ENCODE measurements around the gene PPME1.

Gene PPME1

DNA sequence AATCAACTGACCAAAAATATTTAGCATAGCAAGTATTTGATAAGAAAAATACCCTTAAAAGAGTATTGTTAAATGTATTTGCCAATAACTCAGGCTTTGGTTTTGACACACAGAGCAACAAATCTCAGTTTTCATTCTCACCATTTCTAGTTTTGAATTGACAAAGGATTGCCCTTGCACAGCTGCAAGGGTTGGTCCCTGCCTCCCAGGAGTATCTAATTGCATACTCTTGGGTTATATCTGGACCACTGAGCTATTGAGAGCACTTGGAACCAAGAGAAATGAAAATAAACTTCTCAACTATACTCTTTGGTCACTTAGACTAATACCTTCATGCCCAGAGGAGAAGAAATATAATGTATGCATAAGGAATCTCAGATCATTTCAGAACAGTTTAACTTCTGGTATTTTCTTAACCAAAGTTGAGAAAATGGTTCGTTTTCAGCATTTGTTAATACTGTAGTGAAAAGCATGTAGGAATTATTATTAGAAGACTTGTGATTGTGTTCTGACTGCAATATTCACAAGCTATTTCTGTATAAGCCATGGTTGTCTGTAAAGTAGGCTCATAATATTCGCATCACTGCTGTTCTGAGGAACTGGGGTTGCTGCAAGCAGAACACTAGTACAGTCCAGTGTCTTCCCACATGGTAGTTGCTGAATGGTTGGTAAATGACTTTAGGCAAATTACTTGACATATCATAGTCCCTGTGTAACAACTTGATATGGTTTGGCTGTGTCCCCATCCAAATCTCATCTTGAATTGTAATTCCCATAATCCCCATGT, 8.2 kb upstream of the PPME1 start:
- no peak for DNase-seq

DNA sequence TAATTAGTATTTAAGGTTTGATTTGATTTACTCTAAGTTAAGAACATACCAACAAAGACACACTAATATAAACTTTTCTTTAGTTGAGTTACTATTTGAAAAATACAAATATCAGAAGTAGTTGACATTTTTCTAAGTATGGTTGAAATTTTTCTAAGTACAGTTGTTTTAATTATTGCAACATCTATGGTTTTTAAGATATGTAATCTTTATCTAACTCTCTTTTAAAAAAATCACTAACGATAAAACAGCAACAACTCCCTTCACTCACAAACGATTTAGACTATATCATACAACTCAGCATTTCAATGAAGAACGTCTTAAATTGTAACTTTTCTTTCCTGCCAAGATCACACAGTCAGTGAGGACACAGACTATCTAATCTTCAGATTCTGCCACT, 2.3 kb upstream of the PPME1 start:
- DNase-seq = no peak

DNA sequence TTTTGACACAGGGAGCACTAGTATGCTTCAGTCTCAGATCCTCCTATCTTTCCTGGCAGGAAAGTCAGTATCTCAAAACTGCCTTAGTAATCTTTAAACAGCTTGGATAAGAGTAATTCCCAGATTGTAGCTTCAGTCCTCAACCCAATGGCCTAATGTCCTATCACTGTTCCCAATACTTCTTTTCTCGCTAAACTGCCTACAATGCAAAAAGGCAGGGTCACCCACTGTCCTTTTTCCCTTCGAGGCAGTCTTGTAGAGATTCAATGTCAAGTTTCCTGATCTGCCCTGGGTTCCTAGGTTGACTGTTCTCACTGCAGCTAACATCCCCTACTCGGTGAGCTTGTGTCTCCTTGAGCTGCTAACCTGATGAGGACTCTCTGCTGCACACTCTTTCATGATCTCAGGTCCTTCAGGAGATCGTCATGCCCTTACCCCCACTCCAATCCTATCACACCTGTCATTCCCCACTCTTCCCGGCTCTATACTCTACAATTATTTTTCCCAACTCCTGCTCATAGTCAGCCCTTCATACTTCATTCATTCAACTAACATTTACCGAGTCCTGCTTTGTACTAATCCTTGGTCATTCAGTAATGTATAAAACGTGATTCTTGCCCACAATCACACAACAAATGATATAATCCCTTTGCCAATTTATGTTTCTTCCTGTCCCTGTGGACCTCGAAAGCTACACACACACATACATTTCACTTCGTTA, 1.2 kb upstream of the PPME1 start:
- no peak for DNase-seq

DNA sequence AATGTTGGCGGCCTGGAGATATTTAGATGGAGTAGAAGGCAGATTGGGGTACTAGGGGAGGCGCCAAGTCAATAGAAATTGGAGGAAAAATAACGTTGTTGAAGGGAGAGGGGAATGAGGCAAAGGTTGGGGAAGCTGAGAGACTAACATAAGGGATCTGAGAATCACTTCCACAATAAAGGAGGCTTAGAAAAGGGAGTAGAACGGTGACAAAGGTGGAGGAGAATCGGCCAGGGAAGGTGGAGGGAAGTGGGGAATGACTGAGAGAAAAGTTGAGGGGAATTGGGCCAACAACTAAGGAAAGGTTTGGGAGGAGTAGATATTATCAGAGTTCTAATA, 510 bp downstream of the PPME1 start:
- no peak for DNase-seq

DNA sequence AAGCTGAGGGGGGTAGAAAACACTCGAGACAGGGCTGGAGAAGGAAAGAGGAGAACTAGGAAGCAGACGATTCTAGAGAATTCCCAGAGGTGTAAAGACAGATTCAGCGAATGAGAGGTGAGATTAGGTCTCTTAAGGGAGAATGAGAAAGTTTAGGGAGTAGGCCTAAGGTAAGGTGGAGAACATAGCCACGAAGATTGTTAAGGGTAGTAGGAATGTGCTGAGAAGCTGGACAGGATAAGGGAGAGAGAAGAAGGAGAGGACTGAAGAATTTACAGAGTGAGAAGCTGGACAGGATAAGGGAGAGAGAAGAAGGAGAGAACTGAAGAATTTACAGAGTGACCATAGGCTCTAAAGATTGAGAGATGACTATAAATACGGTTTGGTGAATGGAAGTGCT, 908 bp downstream of the PPME1 start:
- no peak for DNase-seq

DNA sequence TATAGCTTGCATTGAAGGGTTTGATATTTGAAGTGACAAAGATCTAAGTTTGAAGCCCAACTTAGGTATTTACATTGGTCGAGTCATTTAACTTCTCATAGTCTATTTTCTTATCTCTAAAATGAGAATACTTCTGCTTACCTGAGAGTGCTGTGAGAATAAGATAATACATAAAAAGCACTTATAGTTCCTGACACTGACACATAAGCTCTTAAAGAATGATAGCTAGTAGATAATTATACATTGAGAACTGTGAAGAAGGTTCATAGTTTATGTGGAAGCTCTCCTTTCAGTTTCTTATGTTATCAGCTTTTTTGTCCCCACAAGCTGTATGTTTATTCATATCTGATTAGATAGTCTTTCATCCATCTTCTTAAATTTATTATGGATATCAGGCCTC, 4.8 kb downstream of the PPME1 start:
- no peak for DNase-seq

DNA sequence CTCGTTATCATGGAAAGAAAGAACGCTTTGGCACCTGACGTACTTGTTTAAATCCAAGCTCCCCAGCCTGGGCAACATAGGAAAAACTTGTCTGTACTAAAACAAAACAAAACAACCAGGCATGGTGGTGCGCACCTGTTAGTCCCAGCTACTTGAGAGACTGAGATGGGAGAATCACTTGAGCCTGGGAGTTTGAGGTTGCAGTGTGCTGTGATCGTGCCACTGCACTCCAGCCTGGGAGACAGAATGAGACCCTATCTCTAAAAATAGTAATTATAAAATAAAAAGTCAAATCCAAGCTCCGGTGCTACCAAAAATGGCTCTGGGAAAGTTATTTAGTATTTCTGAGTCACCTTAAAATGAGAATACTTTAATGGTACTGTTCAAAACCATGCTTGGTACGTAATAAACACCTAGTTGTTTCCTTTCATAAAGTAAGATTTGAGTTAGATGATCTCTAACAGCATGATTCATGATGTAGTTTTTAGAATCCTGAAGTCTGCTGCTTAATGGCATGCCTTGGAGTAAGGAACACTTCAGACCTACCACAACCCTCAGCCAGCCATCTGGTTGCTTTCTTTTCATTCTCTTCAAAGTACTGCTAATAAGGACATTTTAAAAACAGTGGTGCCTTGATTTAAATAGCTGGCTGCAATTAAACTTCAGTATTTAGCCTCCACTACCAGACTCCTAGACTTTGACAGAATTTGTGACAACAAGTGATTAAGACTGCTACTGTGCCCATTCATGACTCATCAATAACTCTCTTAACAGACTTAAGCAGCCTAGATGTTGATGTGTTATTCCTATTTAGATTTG, 8.4 kb downstream of the PPME1 start:
- DNase-seq = no peak

DNA sequence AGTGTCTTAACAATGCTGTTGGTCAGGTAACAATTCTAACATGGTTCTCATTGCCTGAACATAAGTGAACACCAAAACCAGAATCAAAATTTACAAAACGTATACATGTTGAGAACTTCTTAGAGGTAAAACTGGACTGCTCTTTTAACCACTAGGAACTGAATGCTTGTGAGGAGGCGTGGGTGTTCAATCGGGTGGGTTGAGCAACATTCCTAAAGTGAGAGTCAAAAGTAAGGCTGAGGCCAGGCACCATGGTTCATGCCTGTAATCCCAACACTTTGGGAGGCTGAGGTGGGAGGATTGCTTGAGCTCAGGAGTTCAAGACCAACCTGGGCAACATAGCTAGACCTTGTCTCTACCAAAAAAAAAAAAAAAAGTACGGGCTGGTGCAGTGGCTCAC, 11.5 kb downstream of the PPME1 start:
- DNase-seq = no peak

DNA sequence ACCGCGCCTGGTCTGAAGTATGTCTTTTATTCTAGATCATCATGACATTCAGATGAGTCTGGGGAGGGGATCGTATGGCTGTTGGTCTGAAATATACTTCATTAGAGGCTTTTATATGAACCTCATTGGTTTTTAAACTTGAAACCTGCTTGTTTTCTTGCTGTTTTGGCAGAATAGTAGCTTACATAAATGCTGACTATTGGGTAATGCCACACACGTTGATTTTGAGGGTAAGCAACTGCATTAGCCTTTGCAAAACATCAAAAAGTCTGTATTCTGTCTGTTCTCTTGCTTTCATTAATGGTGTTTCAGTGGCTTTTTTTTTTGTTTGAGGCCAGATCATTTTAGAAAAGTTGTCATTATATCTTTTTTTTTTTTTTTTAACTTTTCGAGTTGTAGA, 14.2 kb downstream of the PPME1 start:
- DNase-seq = no peak

DNA sequence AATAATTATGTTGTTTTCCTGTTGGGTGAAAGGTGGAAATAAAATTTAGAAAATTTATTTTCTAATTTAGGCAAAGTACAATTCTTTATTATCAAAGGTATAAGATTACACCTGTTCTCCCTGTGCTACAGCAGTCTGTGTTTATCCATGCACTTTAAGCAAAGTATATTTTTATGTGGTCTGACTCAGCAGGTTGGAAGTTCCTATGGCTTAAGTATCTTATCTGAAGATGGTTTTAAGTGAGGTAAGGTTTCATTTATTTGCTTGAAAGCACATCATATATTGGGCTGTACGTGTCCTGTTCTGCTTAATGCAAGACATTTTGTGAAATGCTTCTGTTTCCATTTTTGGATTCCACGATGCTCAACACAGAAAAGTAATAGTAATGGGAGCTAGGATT, 14.6 kb downstream of the PPME1 start:
- DNase-seq = no peak

DNA sequence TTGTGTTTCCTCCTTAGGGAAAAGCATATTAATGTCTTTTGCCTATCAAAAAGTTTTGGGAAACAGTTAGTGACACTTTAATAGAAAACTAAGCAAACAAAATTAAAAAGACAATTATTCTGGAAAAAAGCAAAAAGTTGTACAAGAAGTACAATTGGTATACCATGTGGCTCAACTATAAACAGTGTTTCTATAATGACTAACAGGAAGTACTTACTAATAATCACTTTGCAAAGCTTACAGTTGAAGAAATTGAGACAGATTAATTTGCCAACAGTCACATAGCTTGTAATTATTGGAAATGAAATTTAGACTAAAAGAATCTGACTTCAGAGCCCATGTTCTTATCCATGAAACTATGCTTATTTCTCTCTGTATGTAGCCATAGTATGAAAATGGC, 24.7 kb downstream of the PPME1 start:
- DNase-seq = no peak

DNA sequence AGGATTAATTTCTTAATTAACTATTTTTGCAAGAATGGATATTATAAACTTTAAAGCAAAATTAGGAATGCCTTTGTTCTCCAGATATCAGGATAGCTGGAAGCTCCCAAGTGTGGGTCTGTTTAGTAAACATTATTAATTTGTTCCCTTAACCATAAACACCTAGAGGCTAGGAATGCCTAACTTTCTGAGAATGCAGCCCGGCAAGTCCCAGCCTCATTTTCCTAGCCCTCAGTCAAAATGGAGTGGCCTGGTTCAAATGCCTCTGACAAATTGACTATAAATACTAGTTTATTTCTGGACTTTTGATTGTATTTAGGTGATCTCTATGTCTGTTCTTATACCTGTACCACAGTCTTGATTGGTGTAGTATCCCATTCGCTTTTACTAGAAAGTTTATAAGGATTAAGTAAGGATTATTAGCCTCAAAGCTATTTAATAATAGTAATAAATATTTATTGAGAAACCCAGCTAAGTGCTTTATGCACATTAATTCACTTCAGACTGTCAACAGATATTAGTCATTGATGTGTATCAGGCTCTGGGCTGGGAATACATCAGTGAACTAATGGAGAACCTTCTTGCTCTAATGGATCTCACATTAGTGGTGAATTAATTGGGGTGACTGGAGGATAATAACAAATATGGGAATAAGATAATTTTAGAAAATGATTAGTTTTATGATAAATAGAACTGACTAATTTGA, 25.8 kb downstream of the PPME1 start:
- DNase-seq = no peak

DNA sequence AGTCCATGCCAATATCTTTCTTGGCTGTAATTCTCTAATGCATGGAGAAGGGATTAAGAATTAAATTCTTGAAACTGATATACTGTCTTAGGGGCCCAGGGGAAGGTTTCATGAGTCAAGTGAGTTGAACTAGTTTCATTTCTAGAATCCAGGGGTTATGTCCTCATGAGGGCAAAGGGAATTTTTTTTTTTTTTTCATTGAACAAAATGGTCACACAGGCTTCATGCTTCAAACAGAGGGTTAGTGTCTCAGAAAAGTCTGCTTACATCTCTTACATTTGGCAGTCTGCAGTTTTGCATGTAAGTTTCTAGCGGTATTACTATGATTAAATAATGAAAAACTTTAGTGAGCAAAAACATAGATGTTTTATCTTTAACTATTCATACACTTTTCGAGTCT, 32.9 kb downstream of the PPME1 start:
- no peak for DNase-seq

DNA sequence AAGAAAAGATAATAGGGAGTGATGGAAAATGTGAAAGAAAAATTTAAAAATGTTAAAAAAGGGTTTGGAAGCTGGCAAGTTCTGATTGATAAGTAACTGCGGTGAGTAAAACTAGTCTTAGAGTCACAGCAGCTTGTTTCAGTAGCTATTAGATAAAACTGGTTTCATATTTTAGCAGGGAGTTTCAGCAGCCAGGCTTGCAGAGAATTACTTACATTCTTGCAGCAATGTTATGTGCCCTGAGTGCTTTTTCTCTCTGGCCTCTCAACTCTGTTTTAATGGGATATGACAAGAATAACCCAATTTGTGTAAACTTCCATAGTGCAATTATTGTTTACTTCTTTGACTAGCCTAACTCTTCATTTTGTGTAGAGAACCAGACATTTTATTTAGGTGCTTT, 33.6 kb downstream of the PPME1 start:
- DNase-seq = no peak

DNA sequence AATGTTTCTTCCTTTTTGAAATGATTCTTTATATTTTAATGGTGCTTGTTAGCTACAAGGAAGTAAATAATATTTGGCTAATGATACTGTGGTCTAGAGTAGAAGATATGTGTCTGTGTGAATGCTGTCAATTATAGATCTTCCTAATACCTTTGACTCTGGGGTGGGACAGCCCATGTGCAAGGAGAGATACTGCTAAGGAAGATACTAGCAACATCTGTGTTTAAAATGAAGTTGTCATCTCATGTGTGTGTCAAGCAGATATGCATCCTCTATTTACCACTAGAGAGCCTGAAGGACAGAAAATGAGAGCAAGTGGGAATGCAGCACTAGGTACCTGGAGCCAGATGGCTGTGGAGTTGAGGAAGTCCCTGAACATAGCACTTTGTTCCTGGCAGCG, 34.1 kb downstream of the PPME1 start:
- DNase-seq = no peak

DNA sequence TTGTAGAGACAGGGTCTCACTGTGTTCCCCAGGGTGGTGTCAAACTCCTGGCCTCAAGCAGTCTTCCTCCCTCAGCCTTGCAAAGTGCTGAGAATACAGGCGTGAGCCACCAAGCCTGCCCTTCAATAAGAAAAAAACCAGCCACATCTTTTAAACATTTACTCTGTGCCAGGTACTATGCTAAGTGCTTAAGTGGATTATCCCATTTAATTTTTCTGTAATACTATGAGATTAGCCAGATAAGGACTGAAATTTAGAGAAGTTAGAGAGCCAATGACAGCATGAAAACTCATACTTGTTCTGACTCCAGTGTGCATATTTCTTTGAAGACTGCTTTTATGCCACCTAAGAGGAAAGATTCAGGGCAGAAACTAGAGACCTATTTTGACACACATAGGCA, 35.7 kb downstream of the PPME1 start:
- DNase-seq = no peak

DNA sequence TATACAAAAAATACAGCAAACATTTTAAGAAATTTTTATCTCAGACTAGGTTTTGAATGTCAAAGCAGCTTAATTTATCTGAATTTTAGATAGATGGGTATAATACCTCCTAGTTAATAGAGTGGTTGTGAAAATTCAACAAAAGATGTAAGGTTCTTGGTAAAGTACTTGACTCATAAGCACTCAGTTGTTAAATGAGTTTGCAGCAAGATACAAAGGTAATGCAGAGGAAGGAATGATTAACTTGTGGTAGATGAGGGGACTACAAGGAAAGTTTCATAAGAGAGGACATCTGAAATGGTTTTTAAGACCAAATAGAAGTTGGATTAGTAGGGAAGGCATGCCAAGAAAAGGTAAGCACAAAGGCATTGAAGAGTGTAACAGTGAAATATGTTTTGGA, 37.4 kb downstream of the PPME1 start:
- no peak for DNase-seq

DNA sequence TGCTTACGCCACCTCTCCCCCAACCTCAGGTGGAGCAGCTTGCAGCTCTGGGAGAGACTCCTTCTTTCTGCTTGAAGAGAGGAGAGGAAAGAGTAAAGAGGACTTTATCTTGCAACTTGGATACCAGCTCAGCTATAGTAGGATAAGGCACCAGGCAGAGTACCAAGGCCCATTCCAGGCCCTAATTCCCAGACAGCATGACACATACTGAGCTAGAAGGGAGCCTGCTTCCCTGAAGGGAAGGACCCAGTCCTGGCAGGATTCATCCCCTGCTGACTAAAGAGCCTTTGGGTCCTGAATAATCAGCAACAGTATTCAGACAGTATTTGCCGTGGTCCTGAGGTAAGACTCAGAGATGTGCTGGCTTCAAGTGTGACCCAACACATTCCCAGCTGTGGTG, 41.4 kb downstream of the PPME1 start:
- DNase-seq = no peak

DNA sequence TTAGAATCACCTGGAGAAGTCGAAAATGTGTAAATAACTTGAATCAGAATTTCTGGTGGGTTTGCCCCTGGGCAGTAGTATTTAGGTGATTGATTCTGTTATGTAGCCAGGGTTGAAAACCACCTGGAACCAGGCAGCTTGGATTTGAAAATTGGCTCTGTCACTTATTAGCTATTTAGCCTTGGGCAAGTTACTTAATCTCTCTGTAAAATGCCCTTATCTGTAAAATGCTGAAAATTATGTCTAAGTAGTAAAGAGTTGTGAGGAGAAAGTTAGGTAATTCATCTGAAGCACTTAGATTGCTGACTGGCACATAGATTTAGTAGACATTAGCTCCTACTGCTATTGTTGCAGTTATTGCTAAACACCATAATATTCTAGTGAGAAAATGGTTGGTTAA, 49.3 kb downstream of the PPME1 start:
- no peak for DNase-seq

DNA sequence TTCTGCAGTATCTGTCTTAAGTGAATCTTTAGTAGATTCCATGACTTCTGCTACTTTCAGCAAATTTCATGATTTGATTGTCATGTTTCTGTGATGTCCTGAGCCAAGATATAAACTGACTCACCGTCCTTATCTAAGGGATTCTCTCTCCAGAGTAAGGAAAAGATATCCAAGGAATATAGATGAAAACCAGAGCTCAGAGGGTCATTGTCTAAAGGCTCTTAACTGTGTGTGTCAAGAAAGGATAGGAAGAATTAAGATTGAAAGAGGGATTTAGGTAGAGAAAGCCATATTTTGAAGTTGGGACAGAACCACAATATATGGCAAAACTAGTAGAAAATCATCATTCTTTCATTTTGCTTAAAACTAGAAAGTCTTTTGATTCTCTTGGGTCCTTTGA, 50.7 kb downstream of the PPME1 start:
- DNase-seq = no peak

DNA sequence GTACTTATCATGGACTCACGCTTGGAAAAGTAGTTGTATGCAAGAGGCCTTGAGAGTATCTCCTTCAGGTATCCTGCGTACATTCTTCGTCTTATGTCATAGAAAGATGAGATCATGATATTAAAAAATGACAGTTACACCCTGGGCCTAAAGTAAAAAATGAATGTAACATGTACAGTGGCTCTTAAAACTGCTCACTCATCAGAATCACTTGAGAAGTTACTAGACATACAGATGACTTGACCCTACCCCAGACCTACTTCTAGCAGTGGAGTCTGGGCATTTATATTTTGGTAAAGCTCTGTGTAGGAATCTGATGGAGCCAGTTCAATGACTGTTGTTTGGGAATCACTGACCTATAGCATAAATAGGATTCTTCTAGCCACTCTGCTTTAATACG, 54.5 kb downstream of the PPME1 start:
- DNase-seq = no peak

DNA sequence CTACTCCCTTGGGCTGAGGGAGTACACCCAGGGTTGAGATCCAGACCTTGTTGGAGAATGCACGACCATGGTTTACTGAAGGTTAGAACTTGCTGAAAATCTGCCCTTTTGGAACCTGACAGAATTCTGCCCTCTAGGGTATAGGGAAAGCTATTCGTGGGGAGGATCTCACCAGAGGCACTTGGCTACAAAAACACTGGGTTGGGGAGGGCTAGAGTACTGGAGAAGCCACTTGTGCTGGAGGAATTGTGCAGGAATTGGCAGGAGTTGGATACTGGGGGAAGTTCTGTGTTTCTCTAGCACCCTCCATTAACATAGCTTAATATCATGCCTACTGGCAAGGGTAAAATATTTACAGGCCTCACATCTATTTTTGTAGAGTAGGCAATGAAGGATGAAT, 55.8 kb downstream of the PPME1 start:
- no peak for DNase-seq

DNA sequence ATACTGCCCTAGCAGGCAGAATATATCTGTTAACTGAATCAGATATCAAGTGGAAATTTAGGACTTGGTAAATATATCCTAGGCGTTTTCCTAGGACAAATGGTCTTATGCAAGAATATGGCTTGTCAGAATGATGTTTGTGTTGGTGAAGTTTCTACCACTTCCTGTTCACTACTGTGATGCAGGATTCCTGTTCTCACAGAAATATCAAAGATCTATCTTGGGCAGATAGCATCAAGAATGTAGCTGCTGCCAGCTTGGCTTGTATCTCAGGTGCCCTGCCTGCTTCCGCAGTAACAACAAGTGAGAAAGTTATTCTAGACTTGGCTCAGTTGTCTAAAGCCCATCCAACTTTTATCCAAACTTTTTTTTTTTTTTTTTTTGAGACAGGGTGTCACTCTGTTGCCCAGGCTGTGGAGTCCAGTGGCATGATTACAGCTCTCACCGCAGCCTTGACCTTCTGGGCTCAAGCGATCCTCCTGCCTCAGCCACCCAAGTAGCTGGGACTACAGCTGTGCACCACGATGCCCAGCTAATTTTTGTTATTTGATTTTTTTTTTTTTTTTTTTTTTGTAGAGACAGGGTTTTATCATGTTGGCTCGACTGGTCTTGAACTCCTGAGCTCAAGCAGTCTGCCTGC, 61.3 kb downstream of the PPME1 start:
- no peak for DNase-seq

Measured in KG1 (cell line).